K562 (cell line): ENCODE results near the gene GNA14. TPM values are rescaled to one million over a fixed set of nuclear protein-coding genes. Genes with fewer than 3 reads are reported as not detected.

Experiments
- ATAC-seq: fragments of 200-7000 bp; cut with Tn5 transposase; 3 replicates; pipeline ENCODE4 v1.9.1; 2020; ENCODE audit warnings: moderate library complexity
- BruUV-seq: library from RNA; stranded (reverse); fragments of 400-500 nt; replicated peaks from 2 replicates; lab custom pipeline; 2021; lab: Mats Ljungman, UMichigan
- CTCF ChIA-PET: fragments of 300-600 bp; formaldehyde crosslinking; extraction: SDS; loops from one replicate; lab custom pipeline; 2021; ENCODE audit warnings: low intra/inter-chr PET ratio; lab: Yijun Ruan, JAX
- POLR2A ChIA-PET: fragments of 300-600, 350-650 bp; sonication (Branson Sonifier 250); formaldehyde crosslinking; extraction: SDS; loops from one replicate; lab custom pipeline; 2021; ENCODE audit warnings: antibody characterized with exemption, inconsistent platforms; lab: Yijun Ruan, JAX
- DNase-seq, 4 experiments: peaks; one replicate each; pipeline versions ENCODE4 v3.0.0 to v3.0.0-alpha.2; 2011 to 2018; ENCODE audit warnings: low spot score in 3 of 4, mixed read lengths in 3 of 4; ENCODE audit errors: extremely low read depth in 1 of 4
- FAIRE-seq: peaks from 2 replicates; lab custom pipeline; 2011; peaks lifted over from hg19 to GRCh38; lab: Jason Lieb, UNC
- H2AFZ ChIP-seq: 2 replicates; pipeline ENCODE4 v1.6.0; 2011; ENCODE audit warnings: low read depth, low read length, control low read depth, inconsistent platforms
- H3K27ac ChIP-seq: fragments of 200-600 bp; 3 replicates; pipeline ENCODE4 v1.8.0; 2011; ENCODE audit warnings: low read depth, mild to moderate bottlenecking, control low read depth, inconsistent platforms, low read length, moderate library complexity, mixed read lengths; ENCODE audit errors: extremely low read depth
- H3K27me3 ChIP-seq, 2 experiments: fragments of 300-600 bp in 1 of 2; 2 replicates in 1 of 2; 3 replicates in 1 of 2; pipeline versions ENCODE4 v1.6.0 to v1.8.0; 2011; ENCODE audit warnings: inconsistent platforms in 2 of 2, low read length in 2 of 2, mild to moderate bottlenecking in 1 of 2, mixed read lengths in 1 of 2, moderate library complexity in 1 of 2; ENCODE audit not compliant: control insufficient read depth in 2 of 2, insufficient read depth in 2 of 2
- H3K36me3 ChIP-seq: fragments of 300-600 bp; 3 replicates; pipeline ENCODE4 v1.8.0; 2011; ENCODE audit warnings: mild to moderate bottlenecking, low read length, inconsistent platforms; ENCODE audit not compliant: control insufficient read depth, insufficient read depth
- H3K4me1 ChIP-seq, 2 experiments: fragments of 200-600 bp in 1 of 2; replicated peaks in 1 of 2; 2 replicates in 1 of 2; 3 replicates in 1 of 2; pipeline versions ENCODE4 v1.5.1 to v1.8.0; 2011; ENCODE audit warnings: inconsistent platforms in 2 of 2, low read length in 2 of 2, mild to moderate bottlenecking in 1 of 2, mixed read lengths in 1 of 2, moderate library complexity in 1 of 2; ENCODE audit not compliant: control insufficient read depth in 2 of 2, insufficient read depth in 2 of 2
- H3K4me2 ChIP-seq: 2 replicates; pipeline ENCODE4 v1.6.1; 2011; ENCODE audit warnings: low read length, control low read depth, inconsistent platforms, mixed read lengths; ENCODE audit not compliant: insufficient read depth
- H3K4me3 ChIP-seq: fragments of 200-600 bp; sonication (generic), shearing (Covaris generic); 2 replicates; pipeline ENCODE4 v1.5.1; 2016; ENCODE audit warnings: control low read depth, inconsistent platforms
- H3K79me2 ChIP-seq: fragments of 200-600 bp; 3 replicates; pipeline ENCODE4 v1.8.0; 2011; ENCODE audit warnings: low read length, inconsistent platforms; ENCODE audit not compliant: control insufficient read depth, insufficient read depth
- H3K9ac ChIP-seq, 2 experiments: 2 replicates each; pipeline versions ENCODE4 v1.6.0 to v1.6.1; 2011; ENCODE audit warnings: low read depth in 2 of 2, low read length in 2 of 2, control low read depth in 1 of 2, inconsistent platforms in 1 of 2, mild to moderate bottlenecking in 1 of 2, mixed read lengths in 1 of 2; ENCODE audit not compliant: insufficient read depth in 1 of 2
- H3K9me1 ChIP-seq: one replicate; pipeline ENCODE4 v1.6.0; 2011; ENCODE audit warnings: inconsistent platforms, mild to moderate bottlenecking, low read length, moderate library complexity; ENCODE audit not compliant: control insufficient read depth, insufficient read depth
- H3K9me3 ChIP-seq: replicated peaks from 2 replicates; pipeline ENCODE4 v1.5.1; 2011; ENCODE audit warnings: low read depth, low read length, inconsistent platforms; ENCODE audit not compliant: control insufficient read depth, insufficient read depth
- H4K20me1 ChIP-seq: replicated peaks from 2 replicates; pipeline ENCODE4 v1.6.1; 2011; ENCODE audit warnings: low read length, inconsistent platforms, mixed read lengths; ENCODE audit not compliant: control insufficient read depth, insufficient read depth
- DEAF1 ChIP-seq: fragments of 450-650 bp; formaldehyde crosslinking; IDR thresholded peaks from 2 replicates; pipeline ENCODE4 v1.4.0; 2020; ENCODE audit warnings: mild to moderate bottlenecking, moderate library complexity
- ETV5 ChIP-seq: sonication (generic); formaldehyde crosslinking; IDR thresholded peaks from 2 replicates; pipeline ENCODE4 v1.4.0; 2020; ENCODE audit warnings: low read depth, mild to moderate bottlenecking, missing genetic modification reagents
- RAD21 ChIP-seq, 2 experiments: fragments of 250-450 bp in 1 of 2; fragments of 450-650 bp in 1 of 2; sonication (Bioruptor Pico) in 1 of 2; formaldehyde crosslinking in 1 of 2; IDR thresholded peaks in 1 of 2; conservative IDR thresholded peaks in 1 of 2; 2 replicates each; pipeline versions ENCODE4 v1.4.0 to v1.8.0; 2020 to 2022; ENCODE audit warnings: mild to moderate bottlenecking in 2 of 2, moderate library complexity in 1 of 2
- REST ChIP-seq, 2 experiments: fragments of 450-650 bp; formaldehyde crosslinking in 1 of 2; IDR thresholded peaks; 2 replicates each; pipeline versions ENCODE4 v1.4.0 to v1.6.1; 2014 to 2020; ENCODE audit warnings: mild to moderate bottlenecking in 2 of 2, borderline replicate concordance in 1 of 2, low read depth in 1 of 2
- SMC3 ChIP-seq: conservative IDR thresholded peaks from 2 replicates; pipeline ENCODE4 v1.6.1; 2011; ENCODE audit warnings: low read depth, low read length, improper control_type of control experiment; ENCODE audit not compliant: insufficient read depth
- STAG1 ChIP-seq: sonication (generic); formaldehyde crosslinking; IDR thresholded peaks from 2 replicates; pipeline ENCODE4 v1.5.0; 2020; ENCODE audit warnings: missing genetic modification reagents, borderline replicate concordance
- TFAP4 ChIP-seq: sonication (generic); formaldehyde crosslinking; IDR thresholded peaks from 2 replicates; pipeline ENCODE4 v1.8.0; 2022; ENCODE audit warnings: missing genetic modification reagents, mild to moderate bottlenecking, moderate library complexity, borderline replicate concordance
- ZKSCAN8 ChIP-seq: fragments of 200-800 bp; sonication (Bioruptor generic); IDR thresholded peaks from 2 replicates; pipeline ENCODE4 v1.6.1; 2016; ENCODE audit warnings: missing genetic modification characterization, missing compliant biosample characterization
- WGBS: fragments of 100-300 bp; shearing (Covaris generic); methylation state at CpG from one replicate; pipeline ENCODE4 v1.1.6; 2016; ENCODE audit warnings: low coverage, mixed read lengths; ENCODE audit not compliant: insufficient coverage; ENCODE audit errors: missing lambda C conversion rate; 5-methylcytosine and 5-hydroxymethylcytosine counted together
- in situ Hi-C: fragments of 300-500 bp; cut with MboI; formaldehyde crosslinking; loops from 4 replicates; pipeline ENCODE4 v1.15.0; 2018; ENCODE audit warnings: inconsistent platforms, mixed read lengths
- intact Hi-C: fragments of 100-400 bp; cut with micrococcal nuclease; formaldehyde crosslinking; loops from 2 replicates; pipeline ENCODE4 v1.14.2; 2022
- polyA plus RNA-seq, 8 experiments: library from polyadenylated mRNA; depleted of rRNA in 4 of 8; stranded (reverse) in 5 of 8; unstranded in 3 of 8; fragments of >200 nt; fragmentation: Nextera tagmentation in 2 of 8; fragmentation: Illumina TruSeq in 1 of 8; extraction: Ambion mirVana in 2 of 8; extraction: Trizol in 1 of 8; gene quantifications; 2 replicates each; pipeline versions ENCODE4 v1.2.1 to v1.2.3, GENCODE V29; 2011 to 2014; ENCODE audit warnings: inconsistent platforms in 1 of 8, missing spikeins in 1 of 8
- total RNA-seq, 7 experiments: library from RNA; depleted of rRNA in 6 of 7; stranded (reverse); fragments of >200 nt in 6 of 7; fragmentation: Illumina TruSeq in 2 of 7; extraction: Trizol in 2 of 7; gene quantifications; 2 replicates each; pipeline versions ENCODE4 v1.2.1 to v1.2.3, GENCODE V29; 2011 to 2021; ENCODE audit warnings: low replicate concordance in 1 of 7

The GNA14 gene
- total and polyA plus RNA-seq, 9 of the 15 experiments (the other 6 are each of a cell fraction or from before 2014, with no cell fraction given): 0.03 to 0.11 (median 0.03) TPM; not detected in 6

- peak overlapping the region in 1 of 2 experiments; percentile 26; a peak in 1 of 4 replicates for H3K9ac ChIP-seq
- ATAC-seq (peak; percentile 97), FAIRE-seq (peak; percentile 44), DNase-seq (peak; percentile 49 to 65 (median 60))
- no peaks in the 10 kb centered on the region; a peak in 1 of 5 replicates for H3K4me1 ChIP-seq
- no peak overlapping the region for H2AFZ ChIP-seq
- no TSS peak for BruUV-seq
- 27% methylated on average over 15 of the region's 21 CpGs for WGBS
- in situ Hi-C loops (loop anchor here (10.0 to 25.0 kb wide), 2 partner anchors 691 to 928 kb away; no protein-coding TSS in a partner anchor), intact Hi-C loops (loop anchor here (2.0 to 5.0 kb wide), 3 partner anchors 55 to 688 kb away; no protein-coding TSS in a partner anchor)
- H3K27ac ChIP-seq: no peak overlapping the region
- H3K27me3 ChIP-seq: peaks cover 5 to 35% of the 10 kb centered on the region in 2 experiments; a peak in 4 of 5 replicates
- ChIA-PET CTCF (no interaction called here), POLR2A (no interaction called here)
- no peaks in the 10 kb centered on the region for H3K9me3 ChIP-seq
- H3K9me1 ChIP-seq: no peaks in the 10 kb centered on the region
- 0 out of 2 replicates have a peak overlapping the region, but pooled peaks have one; percentile 5 for H3K4me2 ChIP-seq
- no peaks in the 10 kb centered on the region for H3K79me2 ChIP-seq
- H3K4me3 ChIP-seq: no peak overlapping the region
- no peaks in the 10 kb centered on the region for H4K20me1 ChIP-seq
- no peaks in the 10 kb centered on the region for H3K36me3 ChIP-seq
- TF ChIP-seq REST (IDR thresholded peaks at IDR 0.05; ENCODE audit: borderline replicate concordance) (peak; percentile 63; the same call in 1 of the 2 replicates), REST (CRISPR knock-in tag; IDR thresholded peaks at IDR 0.05; ENCODE audit: low read depth) (no peak), ZKSCAN8 (CRISPR knock-in tag) (no peak), STAG1 (CRISPR knock-in tag) (peak; percentile 86), TFAP4 (CRISPR knock-in tag) (peak; percentile 58; the same call in 1 of the 2 replicates), RAD21 (CRISPR knock-in tag; conservative IDR thresholded peaks at IDR 0.05 in 1 of 2, IDR thresholded peaks at IDR 0.05 in 1 of 2) (peak; percentile 80 to 83), ETV5 (CRISPR knock-in tag) (no peak), SMC3 (peak; percentile 63), DEAF1 (CRISPR knock-in tag) (peak; percentile 68)
These were observed 214.3 kb downstream of the GNA14 start for GRCh38 chr9:77433675-77434445.
